Ishikawa (cell line): ENCODE data around the gene IFNG-AS1.

Source experiments
- CEBPB ChIP-seq: IDR thresholded peaks from 2 replicates; pipeline ENCODE4 v1.6.1; 2012
- CREB1 ChIP-seq: IDR thresholded peaks from 2 replicates; pipeline ENCODE4 v1.6.1; 2012; ENCODE audit warnings: low read depth
- EGR1 ChIP-seq: IDR thresholded peaks from 2 replicates; pipeline ENCODE4 v1.6.1; 2012
- EP300 ChIP-seq: IDR thresholded peaks from 2 replicates; pipeline ENCODE4 v1.6.1; 2012; ENCODE audit warnings: borderline replicate concordance
- MAX ChIP-seq: IDR thresholded peaks from 2 replicates; pipeline ENCODE4 v1.6.1; 2012
- NFIC ChIP-seq: IDR thresholded peaks from 2 replicates; pipeline ENCODE4 v1.6.1; 2012
- RAD21 ChIP-seq: IDR thresholded peaks from 2 replicates; pipeline ENCODE4 v1.6.1; 2012; ENCODE audit warnings: low read depth
- REST ChIP-seq: IDR thresholded peaks from 2 replicates; pipeline ENCODE4 v1.6.1; 2012; ENCODE audit warnings: low read depth, mild to moderate bottlenecking
- TAF1 ChIP-seq: IDR thresholded peaks from 2 replicates; pipeline ENCODE4 v1.6.1; 2012; ENCODE audit warnings: low read depth, mild to moderate bottlenecking
- TEAD4 ChIP-seq: IDR thresholded peaks from 2 replicates; pipeline ENCODE4 v1.6.1; 2012
- YY1 ChIP-seq: IDR thresholded peaks from 2 replicates; pipeline ENCODE4 v1.6.1; 2012; ENCODE audit warnings: low read depth
- TF ChIP-seq, protein P1 (sequence below): IDR thresholded peaks from 2 replicates; pipeline ENCODE4 v1.6.1; 2012

DNA sequence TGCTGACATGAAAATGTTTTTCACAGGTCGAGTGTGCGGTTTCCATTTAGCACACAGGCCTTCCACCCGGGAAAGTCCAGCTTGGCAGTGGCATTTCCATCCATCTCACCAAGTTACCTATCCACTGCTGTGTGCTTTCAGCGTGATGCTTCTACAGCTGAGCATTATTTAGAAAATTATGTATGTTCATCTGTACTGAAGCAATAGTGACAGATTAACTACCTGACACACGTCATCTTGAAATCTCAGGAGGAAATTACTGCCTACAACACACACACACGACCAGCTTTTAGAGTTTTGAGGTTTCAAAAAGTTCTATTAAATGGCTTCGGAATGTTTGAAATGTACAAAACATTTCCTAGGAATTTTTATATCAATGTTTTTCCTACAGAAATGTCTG is 39.4 kb downstream of the IFNG-AS1 start:
- TF ChIP-seq RAD21 (no peak), CEBPB (no peak), REST (no peak), EGR1 (no peak), TAF1 (no peak), MAX (no peak), EP300 (no peak), NFIC (no peak), TEAD4 (no peak), YY1 (no peak), CREB1 (no peak)
- TF ChIP-seq, protein P1, sequence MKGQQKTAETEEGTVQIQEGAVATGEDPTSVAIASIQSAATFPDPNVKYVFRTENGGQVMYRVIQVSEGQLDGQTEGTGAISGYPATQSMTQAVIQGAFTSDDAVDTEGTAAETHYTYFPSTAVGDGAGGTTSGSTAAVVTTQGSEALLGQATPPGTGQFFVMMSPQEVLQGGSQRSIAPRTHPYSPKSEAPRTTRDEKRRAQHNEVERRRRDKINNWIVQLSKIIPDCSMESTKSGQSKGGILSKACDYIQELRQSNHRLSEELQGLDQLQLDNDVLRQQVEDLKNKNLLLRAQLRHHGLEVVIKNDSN = no peak
